Amygdala (tissue), 56 donors: Measurements from ENCODE around the gene PRSS57.
"Not testable (repeated sequence)": the region's sequence is repeated elsewhere in the genome, so short reads cannot be mapped to it uniquely, and the experiment has no call there.

ENCODE experiments used
- DNase-seq, 56 donors: peaks; one replicate each; lab custom pipeline; 2025; lab: John Stamatoyannopoulos, UW

Gene PRSS57

DNA sequence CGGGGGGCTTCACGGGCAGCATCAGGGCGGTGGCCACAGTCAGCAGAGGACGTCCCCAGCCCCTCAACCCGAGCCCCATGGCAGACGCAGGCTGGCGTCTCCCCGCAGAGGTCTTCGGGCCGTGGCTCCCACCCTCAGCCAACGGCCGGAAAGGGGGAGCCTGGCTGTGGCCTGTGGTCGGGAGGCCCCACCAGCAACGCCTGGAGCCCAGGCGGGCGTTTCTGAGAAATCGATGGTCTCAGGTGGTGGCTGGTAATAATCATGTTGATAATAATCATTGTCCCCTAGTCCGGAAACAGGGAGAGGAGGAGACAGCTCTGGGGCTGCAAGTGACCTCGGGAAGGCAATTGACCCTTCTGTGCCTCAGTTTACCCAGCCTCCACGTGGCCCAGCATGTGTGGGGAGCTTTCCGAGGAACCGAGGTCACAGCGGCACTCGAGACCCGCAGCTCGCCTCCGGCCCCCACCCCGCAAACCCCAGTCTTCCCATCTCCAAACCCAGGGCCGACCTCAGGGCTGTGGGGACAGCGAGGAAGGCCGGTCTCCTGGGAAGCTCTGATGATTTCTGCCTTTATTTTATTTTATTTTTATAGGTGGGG, at the start of gene PRSS57:
PRSS57 (minus strand) TSS at position 101 of the 598 bp plus-strand sequence; CDS start at position 79, 22 bp downstream.
- no peak for DNase-seq

DNA sequence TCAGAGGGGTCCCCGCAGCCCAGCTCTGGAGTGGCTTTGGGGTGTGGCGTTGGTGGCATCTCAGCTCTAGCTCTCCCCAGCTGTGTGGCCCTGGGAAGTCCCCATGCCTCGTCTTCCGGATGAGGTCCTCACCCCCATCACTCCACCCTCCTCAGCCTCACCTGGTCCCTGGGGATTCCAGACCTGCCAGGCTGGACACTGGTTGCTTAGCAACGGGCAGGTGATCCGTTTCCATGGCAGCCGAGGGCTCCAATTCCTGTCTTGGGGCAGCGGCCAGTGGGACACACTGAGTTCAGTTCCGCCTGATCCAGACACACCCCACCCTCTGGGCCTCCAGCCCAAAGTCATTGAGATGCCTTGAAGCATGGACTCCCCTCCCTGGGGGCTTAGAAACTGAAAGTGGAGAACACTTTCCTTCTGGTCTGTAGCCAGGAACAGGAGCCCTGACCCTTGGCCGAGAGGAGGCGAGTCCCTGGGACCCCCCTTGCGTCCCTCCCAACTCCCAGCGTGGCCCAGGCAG, 48.0 kb upstream of the PRSS57 start:
- peak in 6 of 56 donors; percentile 10 to 37 (median 16) for DNase-seq

DNA sequence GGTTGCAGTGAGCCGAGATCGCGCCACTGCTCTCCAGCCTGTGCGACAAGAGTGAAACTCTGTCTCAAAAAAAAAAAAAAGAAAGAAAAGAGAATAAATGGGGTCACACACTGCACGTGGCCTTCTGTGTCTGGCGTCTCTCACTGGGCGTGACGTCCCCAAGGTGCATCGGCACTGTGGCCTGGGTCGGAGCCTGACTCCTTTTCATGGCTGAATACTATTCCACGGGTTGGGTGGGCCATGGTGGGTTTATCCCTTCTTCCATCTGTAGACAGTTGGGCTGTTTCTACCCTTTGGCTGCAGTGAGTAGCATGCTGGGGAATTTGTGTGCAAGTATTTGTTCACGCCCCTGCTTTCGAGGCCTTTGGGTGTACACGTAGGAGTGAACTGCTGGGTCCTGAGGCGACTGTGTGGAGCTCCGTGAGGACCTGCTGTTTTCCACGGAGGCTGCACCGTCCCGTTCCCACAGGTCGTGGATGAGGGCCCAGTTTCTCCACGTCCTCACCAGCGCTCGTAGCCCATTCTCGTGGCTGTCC, 47.4 kb upstream of the PRSS57 start:
- no peak for DNase-seq

DNA sequence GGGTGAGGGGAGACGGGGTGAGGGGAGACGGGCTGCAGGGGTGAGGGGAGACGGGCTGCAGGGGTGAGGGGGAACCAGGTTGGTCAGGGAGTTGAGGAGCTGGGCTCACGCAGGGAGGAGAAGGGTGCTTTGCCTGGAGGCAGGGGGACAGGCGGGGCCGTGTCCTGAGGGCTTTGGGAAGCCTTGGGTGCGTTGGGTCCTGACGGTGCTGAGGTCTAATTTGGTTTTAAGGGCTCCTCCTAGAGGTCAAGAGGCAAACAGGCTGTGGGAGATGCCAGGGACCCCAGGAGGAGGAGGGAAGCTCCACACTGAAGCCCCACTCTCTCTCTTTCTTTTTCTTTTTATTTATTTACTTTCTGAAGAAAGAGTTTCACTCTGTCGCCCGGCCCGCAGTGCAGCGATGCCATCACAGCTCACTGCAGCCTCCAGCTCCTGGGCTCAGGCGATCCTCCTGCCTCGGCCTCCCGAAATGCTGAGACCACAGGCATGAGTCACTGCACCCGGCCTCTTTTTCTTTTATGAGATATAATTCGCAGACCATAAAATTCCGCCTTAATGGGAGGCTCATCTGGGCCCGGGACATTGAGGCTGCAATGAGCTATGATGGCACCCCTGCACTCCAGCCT, 46.4 kb upstream of the PRSS57 start:
- peak in 1 of 56 donors; percentile 5 for DNase-seq

GRCh38 chr19:740816-741505, 45.7 kb upstream of the PRSS57 start:
- not testable (repeated sequence) for DNase-seq

GRCh38 chr19:739998-740715, 44.9 kb upstream of the PRSS57 start:
- no peak for DNase-seq

DNA sequence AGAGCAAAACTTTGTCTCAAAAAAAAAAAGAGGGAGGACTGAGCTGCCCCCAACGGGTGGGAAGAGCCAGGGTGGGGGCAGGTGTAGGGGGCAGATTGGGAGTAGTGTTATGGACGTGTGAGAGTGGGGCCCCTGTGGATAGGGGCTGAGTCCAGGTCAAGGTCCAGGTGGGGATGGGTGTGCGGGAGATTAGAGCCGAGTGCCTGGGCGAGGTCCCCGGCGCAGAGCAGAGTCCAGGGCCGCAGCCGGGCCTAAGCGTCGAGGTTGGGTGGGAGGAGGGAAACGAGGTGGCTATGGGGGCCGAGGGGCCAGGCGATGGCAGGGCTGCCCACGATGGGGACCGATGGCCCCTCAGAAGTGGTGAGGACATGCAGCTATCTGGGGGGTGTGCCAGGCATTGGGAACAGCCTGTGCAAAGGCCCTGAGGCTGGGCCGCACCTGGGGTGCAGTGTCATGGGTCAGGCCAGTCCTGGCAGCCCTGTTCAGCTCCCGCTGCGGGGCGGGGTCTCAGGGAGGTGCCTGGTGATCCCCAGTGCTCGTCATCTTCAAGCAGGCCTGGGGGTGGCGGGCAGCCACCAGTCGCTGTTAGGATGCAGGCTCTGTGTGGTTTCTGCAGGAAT, 43.4 kb upstream of the PRSS57 start:
- no peak for DNase-seq

DNA sequence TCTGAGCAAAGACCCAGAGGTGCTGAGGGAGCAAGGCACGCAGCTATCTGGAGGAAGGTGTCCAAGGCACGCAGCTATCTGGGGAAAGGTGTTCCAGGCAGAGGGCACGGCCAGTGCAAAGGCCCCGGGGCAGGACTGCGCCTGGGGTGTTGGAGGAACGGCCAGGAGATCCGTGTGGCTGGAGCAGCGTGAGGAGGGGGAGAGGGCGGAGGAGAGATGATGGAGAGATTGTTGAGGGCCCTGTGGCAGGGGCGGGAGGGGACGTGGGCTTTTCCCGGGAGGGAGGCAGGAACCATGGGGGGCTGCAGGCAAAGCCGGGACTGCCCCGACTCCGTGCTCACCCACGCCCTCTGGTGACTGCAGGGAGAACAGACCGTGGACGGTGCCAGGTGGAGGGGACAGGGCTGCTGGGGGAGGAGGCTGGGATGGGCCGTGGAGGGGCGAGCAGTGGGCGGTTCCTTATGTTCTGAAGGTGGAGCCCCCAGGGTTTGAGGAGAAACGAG, 42.4 kb upstream of the PRSS57 start:
- peak in 9 of 56 donors; percentile 7 to 36 (median 23) for DNase-seq

GRCh38 chr19:736125-736524, 40.9 kb upstream of the PRSS57 start:
- DNase-seq: no peak

DNA sequence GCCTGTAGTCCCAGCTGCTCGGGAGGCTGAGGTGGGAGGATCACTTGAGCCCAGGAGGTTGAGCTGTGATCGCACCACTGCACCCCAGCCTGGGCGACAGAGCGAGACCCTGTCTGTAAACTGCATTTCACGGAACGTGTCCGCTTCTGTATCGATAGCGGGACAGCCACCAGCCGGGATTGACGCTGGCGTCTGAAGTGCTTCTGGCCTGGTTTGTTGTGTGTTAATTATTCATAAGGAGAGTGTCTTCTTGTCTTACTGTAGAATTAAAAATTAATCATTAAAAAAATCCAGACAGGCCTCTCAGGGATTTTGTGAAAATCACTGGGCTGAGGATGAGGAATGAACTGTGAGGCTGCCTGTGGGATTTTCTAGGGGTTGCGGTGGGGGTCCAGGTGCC, 39.5 kb upstream of the PRSS57 start:
- no peak for DNase-seq

GRCh38 chr19:732148-733069, 37.2 kb upstream of the PRSS57 start:
- no peak for DNase-seq

GRCh38 chr19:731000-731399, 35.7 kb upstream of the PRSS57 start:
- no peak for DNase-seq

DNA sequence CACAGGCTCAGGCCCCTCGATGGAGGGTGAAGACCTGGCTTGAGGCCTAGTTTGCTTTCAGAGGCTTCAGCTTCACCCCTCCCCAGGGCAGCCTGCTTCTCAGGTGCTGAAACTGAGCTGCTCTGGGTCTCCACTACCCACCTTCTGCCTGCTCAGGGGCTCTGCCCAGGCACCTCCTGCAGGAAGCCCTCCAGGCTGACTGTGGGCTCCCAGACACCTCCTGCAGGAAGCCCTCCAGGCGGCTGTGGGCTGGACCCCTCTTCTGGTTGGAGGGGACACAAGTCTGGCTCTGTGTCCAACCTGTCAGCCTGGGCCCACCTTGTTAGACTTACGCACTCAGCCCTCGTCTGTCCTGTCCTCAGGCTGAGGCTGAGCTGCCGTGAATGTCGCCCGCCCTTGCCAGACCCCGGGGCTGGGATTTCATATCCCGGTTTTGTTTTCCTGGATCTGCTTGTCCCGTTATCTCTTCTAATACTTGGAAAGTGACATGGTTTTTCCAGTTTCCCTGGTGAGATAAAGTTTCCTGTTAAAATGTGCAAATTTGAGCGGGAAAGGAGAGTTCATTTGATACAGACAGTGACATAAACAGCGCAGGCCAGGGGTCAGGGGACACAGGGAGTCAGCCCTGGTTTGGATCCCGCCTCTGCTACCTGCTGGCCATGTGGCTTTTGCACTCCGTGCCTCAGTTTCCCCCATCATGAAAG, 34.9 kb upstream of the PRSS57 start:
- no peak for DNase-seq

- DNase-seq: not testable (repeated sequence)
These were observed 34.3 kb upstream of the PRSS57 start for GRCh38 chr19:729564-729963.

- DNase-seq: no peak
These were observed 32.8 kb upstream of the PRSS57 start for GRCh38 chr19:728011-728410.

DNA sequence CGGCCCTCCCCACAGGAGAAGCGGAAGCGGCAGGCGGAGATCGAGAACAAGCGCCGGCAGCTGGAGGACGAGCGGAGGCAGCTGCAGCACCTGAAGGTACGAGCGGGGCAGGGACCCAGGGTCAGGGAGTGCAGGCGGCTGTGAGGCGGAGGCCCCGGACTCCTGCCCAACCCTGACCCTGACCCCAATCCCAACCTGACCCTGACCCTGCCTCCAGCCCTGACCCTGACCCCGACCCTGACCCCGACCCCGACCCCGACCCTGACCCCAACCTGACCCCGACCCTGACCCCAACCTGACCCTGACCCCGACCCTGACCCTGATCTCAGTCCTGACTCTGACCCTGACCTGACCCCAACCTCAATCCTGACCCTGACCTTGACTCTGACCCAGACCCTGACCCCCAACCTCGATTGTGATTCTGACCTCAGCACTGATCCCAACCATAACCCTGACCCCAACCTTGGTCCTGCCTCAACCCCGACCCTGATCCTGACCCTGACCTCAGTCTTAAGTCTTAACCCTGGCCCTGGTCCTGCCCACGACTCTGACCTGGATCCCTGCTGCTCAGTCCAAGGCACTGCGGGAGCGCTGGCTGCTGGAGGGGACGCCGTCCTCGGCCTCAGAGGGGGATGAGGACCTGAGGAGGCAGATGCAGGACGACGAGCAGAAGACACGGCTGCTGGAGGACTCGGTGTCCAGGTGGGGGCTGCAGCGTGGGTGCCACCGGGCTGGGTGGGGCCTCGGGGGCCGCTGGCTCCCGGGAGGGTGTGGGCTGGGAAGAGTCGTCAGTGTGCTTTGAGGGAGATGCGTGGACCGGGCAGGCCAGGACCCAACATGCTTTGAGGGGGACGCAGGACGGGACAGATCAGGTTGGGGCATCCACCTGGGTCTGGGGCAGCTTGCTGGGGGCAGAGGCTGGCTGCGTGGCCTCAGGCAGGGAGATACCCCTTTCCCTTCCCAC, 32.0 kb upstream of the PRSS57 start:
- peak in 4 of 56 donors; percentile 5 to 32 (median 14) for DNase-seq

- no peak for DNase-seq
These were observed 30.3 kb upstream of the PRSS57 start for GRCh38 chr19:725461-726089.
